Measurements from ENCODE around the gene GRM5.

GRM5 gene

DNA sequence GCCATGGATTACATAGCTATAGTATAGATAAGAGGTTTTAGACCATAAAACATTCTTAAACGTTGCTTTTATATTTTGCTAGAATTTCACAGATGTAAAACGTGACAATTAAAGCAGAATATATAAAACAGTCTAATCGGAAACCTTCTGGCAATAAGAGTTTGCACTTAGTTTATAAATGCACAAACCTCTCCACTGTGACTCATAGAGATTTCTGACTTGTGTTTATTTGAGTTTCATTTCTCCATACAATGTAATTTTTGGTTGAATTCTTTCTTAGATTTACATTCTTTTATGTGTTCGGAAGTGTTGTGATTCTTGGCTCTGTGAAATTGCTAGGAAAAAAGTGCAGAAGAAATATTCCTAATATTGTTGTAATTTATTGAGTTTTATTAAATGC, 439.6 kb downstream of the GRM5 start:
- no peak overlapping the region for H3K4me3 ChIP-seq (replicated peaks; ENCODE audit: low read depth, low read length)
- DNase-seq (ENCODE audit: extremely low read depth, low read depth): no peak
- TF ChIP-seq, protein P1, sequence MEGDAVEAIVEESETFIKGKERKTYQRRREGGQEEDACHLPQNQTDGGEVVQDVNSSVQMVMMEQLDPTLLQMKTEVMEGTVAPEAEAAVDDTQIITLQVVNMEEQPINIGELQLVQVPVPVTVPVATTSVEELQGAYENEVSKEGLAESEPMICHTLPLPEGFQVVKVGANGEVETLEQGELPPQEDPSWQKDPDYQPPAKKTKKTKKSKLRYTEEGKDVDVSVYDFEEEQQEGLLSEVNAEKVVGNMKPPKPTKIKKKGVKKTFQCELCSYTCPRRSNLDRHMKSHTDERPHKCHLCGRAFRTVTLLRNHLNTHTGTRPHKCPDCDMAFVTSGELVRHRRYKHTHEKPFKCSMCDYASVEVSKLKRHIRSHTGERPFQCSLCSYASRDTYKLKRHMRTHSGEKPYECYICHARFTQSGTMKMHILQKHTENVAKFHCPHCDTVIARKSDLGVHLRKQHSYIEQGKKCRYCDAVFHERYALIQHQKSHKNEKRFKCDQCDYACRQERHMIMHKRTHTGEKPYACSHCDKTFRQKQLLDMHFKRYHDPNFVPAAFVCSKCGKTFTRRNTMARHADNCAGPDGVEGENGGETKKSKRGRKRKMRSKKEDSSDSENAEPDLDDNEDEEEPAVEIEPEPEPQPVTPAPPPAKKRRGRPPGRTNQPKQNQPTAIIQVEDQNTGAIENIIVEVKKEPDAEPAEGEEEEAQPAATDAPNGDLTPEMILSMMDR (IDR thresholded peaks at IDR 0.05; ENCODE audit: low read depth, low read length, missing control alignments): no peak

DNA sequence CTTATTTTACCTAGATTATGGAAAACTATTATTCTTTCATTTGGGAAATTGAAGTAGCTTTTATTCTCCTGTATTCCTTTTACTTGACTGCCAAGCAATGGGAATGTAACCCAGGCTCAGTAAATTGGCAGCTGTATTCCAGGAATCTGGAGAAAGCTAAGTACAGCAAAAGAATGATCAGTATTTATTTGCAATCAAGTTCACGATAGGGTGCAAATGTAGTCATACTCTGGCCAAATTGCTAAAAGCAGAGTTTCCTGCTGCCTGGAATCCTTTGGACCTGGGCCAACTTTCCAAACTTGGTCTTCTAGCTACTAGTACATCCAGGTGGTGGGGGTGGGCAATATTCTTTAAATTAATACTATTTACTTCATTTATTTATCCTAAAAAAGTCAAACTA, 442.3 kb downstream of the GRM5 start:
- TF ChIP-seq, protein P1 (IDR thresholded peaks at IDR 0.05; ENCODE audit: low read depth, low read length, missing control alignments): no peak
- H3K4me3 ChIP-seq (replicated peaks; ENCODE audit: low read depth, low read length): no peak overlapping the region
- no peak for DNase-seq (ENCODE audit: extremely low read depth, low read depth)

DNA sequence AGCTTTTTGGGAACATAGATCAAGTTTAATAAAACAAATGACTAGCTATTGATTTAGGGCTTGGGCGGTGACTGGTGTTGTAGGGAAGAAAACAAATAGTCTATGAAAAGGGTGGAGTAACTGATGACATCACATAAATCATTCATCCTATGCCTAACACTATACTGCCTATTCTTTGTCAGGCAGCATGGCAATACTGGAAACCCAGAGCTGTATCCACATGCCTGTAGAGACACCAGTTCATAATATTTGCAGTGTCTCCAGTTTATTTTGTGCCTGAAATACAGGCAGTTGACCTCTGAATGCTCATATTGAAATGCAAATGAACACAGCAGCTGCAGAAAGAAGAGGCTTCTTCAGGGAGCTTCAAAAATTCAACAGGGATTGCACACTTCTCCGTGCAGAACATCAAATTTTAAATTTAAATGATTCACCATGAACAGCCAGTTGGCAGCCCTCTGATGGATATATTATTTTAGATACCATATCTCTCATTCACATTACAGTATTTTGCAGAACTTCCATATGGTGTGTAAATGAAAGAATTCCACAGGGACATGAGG, 445.1 kb downstream of the GRM5 start:
- H3K4me3 ChIP-seq (replicated peaks; ENCODE audit: low read depth, low read length): no peak overlapping the region
- DNase-seq (ENCODE audit: extremely low read depth, low read depth): no peak
- TF ChIP-seq, protein P1 (IDR thresholded peaks at IDR 0.05; ENCODE audit: low read depth, low read length, missing control alignments): no peak

DNA sequence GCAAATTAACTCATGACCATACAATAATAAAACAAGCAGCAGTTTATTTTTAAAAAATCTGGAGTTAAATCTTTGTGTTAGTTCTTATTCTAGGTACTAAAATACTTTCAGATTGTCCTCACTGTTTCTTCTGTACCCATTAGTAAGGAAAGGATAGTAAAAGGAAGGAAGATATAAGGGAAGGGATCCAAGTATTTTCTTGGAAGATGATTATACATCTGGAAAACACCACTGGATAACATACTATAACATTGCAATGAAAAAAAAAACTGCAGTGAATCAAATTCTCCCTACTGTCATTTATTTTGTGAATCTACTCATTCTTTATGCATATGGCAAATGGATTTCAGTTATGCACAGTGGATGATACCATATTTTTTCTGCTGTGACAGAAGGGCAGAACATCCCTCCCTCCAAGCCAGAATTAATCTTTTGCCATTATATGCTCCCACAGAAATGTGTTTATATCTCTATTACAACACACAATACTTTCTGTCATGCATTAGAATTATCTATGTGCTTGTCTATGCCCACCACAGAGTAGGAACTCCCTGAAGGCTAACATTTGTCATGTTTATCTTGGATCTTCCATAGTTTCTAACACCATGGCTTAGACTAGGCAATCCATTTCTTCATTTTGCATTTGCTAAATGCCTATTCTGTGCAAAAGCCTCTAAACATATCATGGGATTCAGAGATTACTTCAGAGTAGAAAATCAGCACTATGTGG, 446.0 kb downstream of the GRM5 start:
- H3K4me3 ChIP-seq (replicated peaks; ENCODE audit: low read depth, low read length): no peak overlapping the region
- TF ChIP-seq, protein P1 (IDR thresholded peaks at IDR 0.05; ENCODE audit: low read depth, low read length, missing control alignments): no peak
- no peak for DNase-seq (ENCODE audit: extremely low read depth, low read depth)

DNA sequence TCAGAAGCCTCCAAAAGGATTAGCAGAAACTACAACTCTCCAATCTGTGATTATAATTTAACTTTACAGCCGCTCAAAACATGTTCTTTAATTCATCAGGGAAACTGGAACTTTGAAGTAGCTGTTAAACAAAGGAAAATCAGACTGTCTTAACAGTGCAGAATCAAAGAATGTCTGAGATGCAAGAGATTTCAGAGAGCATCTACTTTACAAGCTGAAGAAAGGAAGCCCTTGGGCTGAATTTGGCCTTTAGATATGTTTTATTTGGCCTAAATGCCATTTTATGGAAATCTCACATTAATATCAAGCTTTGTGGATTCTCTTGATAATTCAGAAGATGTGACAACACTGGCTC, 446.7 kb downstream of the GRM5 start:
- H3K4me3 ChIP-seq (replicated peaks; ENCODE audit: low read depth, low read length): no peak overlapping the region
- TF ChIP-seq, protein P1 (IDR thresholded peaks at IDR 0.05; ENCODE audit: low read depth, low read length, missing control alignments): no peak
- DNase-seq (ENCODE audit: extremely low read depth, low read depth): no peak

DNA sequence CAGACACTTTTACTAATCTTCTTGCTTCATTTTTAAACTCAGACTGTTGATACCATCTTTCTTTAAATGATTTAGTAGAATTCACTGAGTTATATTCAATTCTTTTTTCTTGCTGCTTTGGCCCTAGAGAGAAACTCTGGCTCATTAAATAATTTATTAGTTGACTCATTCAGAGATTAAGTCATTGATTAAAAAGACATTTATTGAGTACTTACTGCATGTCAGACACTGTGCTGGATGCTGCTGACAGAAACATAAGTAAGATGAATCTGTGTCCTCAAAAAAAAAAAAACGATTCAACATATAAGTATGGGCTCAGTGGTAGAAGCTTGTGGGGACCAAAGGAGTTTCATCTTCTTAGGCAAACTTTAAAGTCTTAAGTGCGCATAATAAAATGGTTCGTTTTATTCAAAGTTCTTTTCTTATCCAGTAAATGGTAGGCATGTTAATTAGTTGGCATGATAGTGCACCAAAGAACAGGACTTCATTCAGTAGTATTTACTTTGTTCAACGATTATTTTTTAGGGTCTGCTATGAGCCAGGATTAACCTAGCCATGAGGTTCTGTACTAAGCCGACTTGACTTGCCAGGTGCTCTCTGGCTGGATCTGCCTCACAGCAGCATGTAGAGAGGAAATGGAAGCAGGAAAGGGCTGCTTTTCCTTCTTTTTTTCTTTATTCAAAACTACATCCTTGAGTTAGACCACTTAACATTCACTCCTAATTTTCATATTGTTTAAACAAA, 447.3 kb downstream of the GRM5 start:
- no peak overlapping the region for H3K4me3 ChIP-seq (replicated peaks; ENCODE audit: low read depth, low read length)
- TF ChIP-seq, protein P1 (IDR thresholded peaks at IDR 0.05; ENCODE audit: low read depth, low read length, missing control alignments): no peak
- DNase-seq (ENCODE audit: extremely low read depth, low read depth): no peak
